ENCODE measurements around the gene ERBIN. TPM values are rescaled to one million over a fixed set of nuclear protein-coding genes. Genes with fewer than 3 reads are reported as not detected.

Gene ERBIN
- total and polyA plus RNA-seq, 10 of the 15 experiments (the other 5 are each of a cell fraction or from before 2014, with no cell fraction given), result 9.5 to 91.1 (median 49.4) TPM

DNA sequence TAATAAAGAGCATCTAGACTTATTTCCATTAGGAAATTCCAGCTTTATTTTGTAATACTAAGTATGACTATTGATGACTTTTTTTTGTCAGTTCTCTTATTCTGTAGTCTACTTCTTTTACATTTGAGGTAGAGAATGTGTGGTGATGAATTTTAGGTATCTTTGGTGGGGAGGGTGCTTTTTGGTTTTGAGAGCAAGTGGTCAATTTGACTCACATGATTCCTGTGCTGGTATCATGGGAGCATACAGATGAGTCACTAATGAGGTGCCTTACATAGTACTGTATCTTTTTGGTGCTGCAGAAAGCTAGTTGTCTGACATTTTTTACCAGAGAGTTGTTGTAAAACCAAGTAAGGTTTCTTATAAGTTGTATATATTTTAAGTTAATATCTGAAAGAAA, 35.3 kb downstream of the ERBIN start (continued):
- TF ChIP-seq, protein P1, sequence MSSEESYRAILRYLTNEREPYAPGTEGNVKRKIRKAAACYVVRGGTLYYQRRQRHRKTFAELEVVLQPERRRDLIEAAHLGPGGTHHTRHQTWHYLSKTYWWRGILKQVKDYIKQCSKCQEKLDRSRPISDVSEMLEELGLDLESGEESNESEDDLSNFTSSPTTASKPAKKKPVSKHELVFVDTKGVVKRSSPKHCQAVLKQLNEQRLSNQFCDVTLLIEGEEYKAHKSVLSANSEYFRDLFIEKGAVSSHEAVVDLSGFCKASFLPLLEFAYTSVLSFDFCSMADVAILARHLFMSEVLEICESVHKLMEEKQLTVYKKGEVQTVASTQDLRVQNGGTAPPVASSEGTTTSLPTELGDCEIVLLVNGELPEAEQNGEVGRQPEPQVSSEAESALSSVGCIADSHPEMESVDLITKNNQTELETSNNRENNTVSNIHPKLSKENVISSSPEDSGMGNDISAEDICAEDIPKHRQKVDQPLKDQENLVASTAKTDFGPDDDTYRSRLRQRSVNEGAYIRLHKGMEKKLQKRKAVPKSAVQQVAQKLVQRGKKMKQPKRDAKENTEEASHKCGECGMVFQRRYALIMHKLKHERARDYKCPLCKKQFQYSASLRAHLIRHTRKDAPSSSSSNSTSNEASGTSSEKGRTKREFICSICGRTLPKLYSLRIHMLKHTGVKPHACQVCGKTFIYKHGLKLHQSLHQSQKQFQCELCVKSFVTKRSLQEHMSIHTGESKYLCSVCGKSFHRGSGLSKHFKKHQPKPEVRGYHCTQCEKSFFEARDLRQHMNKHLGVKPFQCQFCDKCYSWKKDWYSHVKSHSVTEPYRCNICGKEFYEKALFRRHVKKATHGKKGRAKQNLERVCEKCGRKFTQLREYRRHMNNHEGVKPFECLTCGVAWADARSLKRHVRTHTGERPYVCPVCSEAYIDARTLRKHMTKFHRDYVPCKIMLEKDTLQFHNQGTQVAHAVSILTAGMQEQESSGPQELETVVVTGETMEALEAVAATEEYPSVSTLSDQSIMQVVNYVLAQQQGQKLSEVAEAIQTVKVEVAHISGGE (CRISPR knock-in tag; IDR thresholded peaks at IDR 0.05), result no peak
- TF ChIP-seq SMAD1 (IDR thresholded peaks at IDR 0.05; ENCODE audit: low read depth, partially characterized antibody) (no peak), POU2F2 (IDR thresholded peaks at IDR 0.05; ENCODE audit: borderline replicate concordance, low read depth, low read length) (no peak), POLR2AphosphoS2 (IDR thresholded peaks at IDR 0.05; ENCODE audit: low read depth, low read length) (no peak), ZNF217 (IDR thresholded peaks at IDR 0.05) (no peak), CREB1 (IDR thresholded peaks at IDR 0.05; ENCODE audit: low read depth) (no peak), SREBF1 (IDR thresholded peaks at IDR 0.05; ENCODE audit: low read length) (no peak), MYB (IDR thresholded peaks at IDR 0.05; ENCODE audit: borderline replicate concordance, low read depth, low read length) (no peak), NFYA (IDR thresholded peaks at IDR 0.05; ENCODE audit: borderline replicate concordance, low read depth, low read length) (no peak), NFYB (IDR thresholded peaks at IDR 0.05; ENCODE audit: insufficient read depth, low read depth, low read length) (no peak), LARP7 (IDR thresholded peaks at IDR 0.05) (no peak), STAT3 (IDR thresholded peaks at IDR 0.05; ENCODE audit: low read depth, low read length) (no peak), KDM1A (IDR thresholded peaks at IDR 0.05; ENCODE audit: borderline replicate concordance) (no peak), PAX5 (IDR thresholded peaks at IDR 0.05; ENCODE audit: borderline replicate concordance, low read depth, low read length) (no peak), BACH1 (IDR thresholded peaks at IDR 0.05; ENCODE audit: borderline replicate concordance) (peak; percentile 22; the same call in 1 of the 2 replicates), RFX5 (IDR thresholded peaks at IDR 0.05; ENCODE audit: low read depth, low read length) (no peak), NFIC (IDR thresholded peaks at IDR 0.05; ENCODE audit: low read depth, low read length) (no peak), NFXL1 (IDR thresholded peaks at IDR 0.05; ENCODE audit: borderline replicate concordance) (no peak), SUPT20H (IDR thresholded peaks at IDR 0.05; ENCODE audit: borderline replicate concordance, control insufficient read depth, low read depth, low read length) (no peak)
- TF ChIP-seq, protein P2, sequence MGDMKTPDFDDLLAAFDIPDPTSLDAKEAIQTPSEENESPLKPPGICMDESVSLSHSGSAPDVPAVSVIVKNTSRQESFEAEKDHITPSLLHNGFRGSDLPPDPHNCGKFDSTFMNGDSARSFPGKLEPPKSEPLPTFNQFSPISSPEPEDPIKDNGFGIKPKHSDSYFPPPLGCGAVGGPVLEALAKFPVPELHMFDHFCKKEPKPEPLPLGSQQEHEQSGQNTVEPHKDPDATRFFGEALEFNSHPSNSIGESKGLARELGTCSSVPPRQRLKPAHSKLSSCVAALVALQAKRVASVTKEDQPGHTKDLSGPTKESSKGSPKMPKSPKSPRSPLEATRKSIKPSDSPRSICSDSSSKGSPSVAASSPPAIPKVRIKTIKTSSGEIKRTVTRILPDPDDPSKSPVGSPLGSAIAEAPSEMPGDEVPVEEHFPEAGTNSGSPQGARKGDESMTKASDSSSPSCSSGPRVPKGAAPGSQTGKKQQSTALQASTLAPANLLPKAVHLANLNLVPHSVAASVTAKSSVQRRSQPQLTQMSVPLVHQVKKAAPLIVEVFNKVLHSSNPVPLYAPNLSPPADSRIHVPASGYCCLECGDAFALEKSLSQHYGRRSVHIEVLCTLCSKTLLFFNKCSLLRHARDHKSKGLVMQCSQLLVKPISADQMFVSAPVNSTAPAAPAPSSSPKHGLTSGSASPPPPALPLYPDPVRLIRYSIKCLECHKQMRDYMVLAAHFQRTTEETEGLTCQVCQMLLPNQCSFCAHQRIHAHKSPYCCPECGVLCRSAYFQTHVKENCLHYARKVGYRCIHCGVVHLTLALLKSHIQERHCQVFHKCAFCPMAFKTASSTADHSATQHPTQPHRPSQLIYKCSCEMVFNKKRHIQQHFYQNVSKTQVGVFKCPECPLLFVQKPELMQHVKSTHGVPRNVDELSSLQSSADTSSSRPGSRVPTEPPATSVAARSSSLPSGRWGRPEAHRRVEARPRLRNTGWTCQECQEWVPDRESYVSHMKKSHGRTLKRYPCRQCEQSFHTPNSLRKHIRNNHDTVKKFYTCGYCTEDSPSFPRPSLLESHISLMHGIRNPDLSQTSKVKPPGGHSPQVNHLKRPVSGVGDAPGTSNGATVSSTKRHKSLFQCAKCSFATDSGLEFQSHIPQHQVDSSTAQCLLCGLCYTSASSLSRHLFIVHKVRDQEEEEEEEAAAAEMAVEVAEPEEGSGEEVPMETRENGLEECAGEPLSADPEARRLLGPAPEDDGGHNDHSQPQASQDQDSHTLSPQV (IDR thresholded peaks at IDR 0.05), result no peak
- TF ChIP-seq, protein P3, sequence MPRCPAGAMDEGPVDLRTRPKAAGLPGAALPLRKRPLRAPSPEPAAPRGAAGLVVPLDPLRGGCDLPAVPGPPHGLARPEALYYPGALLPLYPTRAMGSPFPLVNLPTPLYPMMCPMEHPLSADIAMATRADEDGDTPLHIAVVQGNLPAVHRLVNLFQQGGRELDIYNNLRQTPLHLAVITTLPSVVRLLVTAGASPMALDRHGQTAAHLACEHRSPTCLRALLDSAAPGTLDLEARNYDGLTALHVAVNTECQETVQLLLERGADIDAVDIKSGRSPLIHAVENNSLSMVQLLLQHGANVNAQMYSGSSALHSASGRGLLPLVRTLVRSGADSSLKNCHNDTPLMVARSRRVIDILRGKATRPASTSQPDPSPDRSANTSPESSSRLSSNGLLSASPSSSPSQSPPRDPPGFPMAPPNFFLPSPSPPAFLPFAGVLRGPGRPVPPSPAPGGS (IDR thresholded peaks at IDR 0.05; ENCODE audit: borderline replicate concordance, insufficient read depth, low read depth, low read length, poor library complexity, severe bottlenecking), result no peak
- TF ChIP-seq, protein P4, sequence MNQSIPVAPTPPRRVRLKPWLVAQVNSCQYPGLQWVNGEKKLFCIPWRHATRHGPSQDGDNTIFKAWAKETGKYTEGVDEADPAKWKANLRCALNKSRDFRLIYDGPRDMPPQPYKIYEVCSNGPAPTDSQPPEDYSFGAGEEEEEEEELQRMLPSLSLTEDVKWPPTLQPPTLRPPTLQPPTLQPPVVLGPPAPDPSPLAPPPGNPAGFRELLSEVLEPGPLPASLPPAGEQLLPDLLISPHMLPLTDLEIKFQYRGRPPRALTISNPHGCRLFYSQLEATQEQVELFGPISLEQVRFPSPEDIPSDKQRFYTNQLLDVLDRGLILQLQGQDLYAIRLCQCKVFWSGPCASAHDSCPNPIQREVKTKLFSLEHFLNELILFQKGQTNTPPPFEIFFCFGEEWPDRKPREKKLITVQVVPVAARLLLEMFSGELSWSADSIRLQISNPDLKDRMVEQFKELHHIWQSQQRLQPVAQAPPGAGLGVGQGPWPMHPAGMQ (IDR thresholded peaks at IDR 0.05; ENCODE audit: borderline replicate concordance), result no peak

All from GM12878 (cell line).